ENCODE data around the gene LMOD1. TPM values are rescaled to one million over a fixed set of nuclear protein-coding genes. Genes with fewer than 3 reads are reported as not detected.

LMOD1 gene
- total and polyA plus RNA-seq, 2 donors (not counting 1 experiment from before 2014, with no cell fraction given) = 36.3 to 74.9 TPM

DNA sequence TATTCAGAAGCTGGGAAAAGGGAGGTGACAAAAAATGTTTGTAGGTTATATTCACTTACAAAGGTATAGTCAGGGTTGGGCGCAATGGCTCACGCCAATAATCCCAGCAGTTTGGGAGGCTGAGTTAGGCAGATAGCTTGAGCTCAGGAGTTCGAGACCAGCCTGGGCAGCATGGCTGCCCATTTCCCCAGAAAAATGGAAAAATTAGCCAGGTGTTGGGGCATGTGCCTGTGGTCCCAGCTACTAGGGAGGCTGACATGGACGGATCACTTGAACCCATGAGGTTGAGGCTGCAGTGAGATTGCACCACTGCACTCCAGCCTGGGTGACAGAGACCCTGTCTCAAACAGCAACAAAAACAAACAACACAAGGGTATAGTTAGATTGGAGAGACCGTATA, 12.0 kb upstream of the LMOD1 start:
- H2AFZ ChIP-seq (ENCODE audit: low read length) = no peak overlapping the region
- H3K4me3 ChIP-seq (replicated peaks in 1 of 4; ENCODE audit: control extremely low read depth in 1 of 4, insufficient read depth in 1 of 4, low read depth in 3 of 4, low read length in 4 of 4) = no peak overlapping the region
- TF ChIP-seq CTCF (conservative IDR thresholded peaks at IDR 0.05 in 1 of 2, IDR thresholded peaks at IDR 0.05 in 1 of 2; ENCODE audit: low read depth in 1 of 2, low read length in 2 of 2) (no peak), EZH2 (IDR thresholded peaks at IDR 0.05; ENCODE audit: low read length, missing control alignments) (no peak)
- peaks cover 2% of the 10 kb centered on the region for H3K4me1 ChIP-seq (ENCODE audit: control insufficient read depth, extremely low read depth, insufficient read depth, low read length)
- no peak overlapping the region for H3K4me2 ChIP-seq (ENCODE audit: extremely low read depth, insufficient read depth, low read length)
- H3K9ac ChIP-seq (ENCODE audit: insufficient read depth, low read length) = no peak overlapping the region
- no peak for DNase-seq (ENCODE audit: low read depth in 2 of 2)
- peaks cover 22% of the 10 kb centered on the region for H3K79me2 ChIP-seq (ENCODE audit: control insufficient read depth, insufficient read depth, low read length)
- no peaks in the 10 kb centered on the region for H3K27me3 ChIP-seq (ENCODE audit: control insufficient read depth, insufficient read depth, low read length)
- no peaks in the 10 kb centered on the region for H3K9me3 ChIP-seq (ENCODE audit: control insufficient read depth, insufficient read depth, low read depth, low read length)
- H4K20me1 ChIP-seq (ENCODE audit: control insufficient read depth, extremely low read depth, insufficient read depth, low read length) = no peaks in the 10 kb centered on the region
- peaks cover 2% of the 10 kb centered on the region for H3K36me3 ChIP-seq (ENCODE audit: control insufficient read depth, insufficient read depth, low read length)
- H3K27ac ChIP-seq (ENCODE audit: insufficient read depth, low read length) = no peak overlapping the region

- Histone ChIP-seq H3K79me2 (ENCODE audit: control insufficient read depth, insufficient read depth, low read length) (peaks cover 22% of the 10 kb centered on the region), H4K20me1 (ENCODE audit: control insufficient read depth, extremely low read depth, insufficient read depth, low read length) (no peaks in the 10 kb centered on the region), H3K36me3 (ENCODE audit: control insufficient read depth, insufficient read depth, low read length) (no peaks in the 10 kb centered on the region), H2AFZ (ENCODE audit: low read length) (peak overlapping the region; percentile 99), H3K27me3 (ENCODE audit: control insufficient read depth, insufficient read depth, low read length) (no peaks in the 10 kb centered on the region), H3K27ac (ENCODE audit: insufficient read depth, low read length) (peak overlapping the region; percentile 94), H3K9me3 (ENCODE audit: control insufficient read depth, insufficient read depth, low read depth, low read length) (no peaks in the 10 kb centered on the region), H3K4me1 (ENCODE audit: control insufficient read depth, extremely low read depth, insufficient read depth, low read length) (peaks cover 2% of the 10 kb centered on the region), H3K4me2 (ENCODE audit: extremely low read depth, insufficient read depth, low read length) (peak overlapping the region; percentile 99), H3K9ac (ENCODE audit: insufficient read depth, low read length) (peak overlapping the region; percentile 94), H3K4me3 (replicated peaks in 1 of 4; ENCODE audit: control extremely low read depth in 1 of 4, insufficient read depth in 1 of 4, low read depth in 3 of 4, low read length in 4 of 4) (peak overlapping the region; percentile 70 to 100 (median 96))
- TF ChIP-seq EZH2 (IDR thresholded peaks at IDR 0.05; ENCODE audit: low read length, missing control alignments) (no peak), CTCF (conservative IDR thresholded peaks at IDR 0.05 in 1 of 2, IDR thresholded peaks at IDR 0.05 in 1 of 2; ENCODE audit: low read depth in 1 of 2, low read length in 2 of 2) (no peak)
- DNase-seq (ENCODE audit: low read depth in 2 of 2) = no peak
Measured at GRCh38 chr1:201955729-201956143, 9.4 kb upstream of the LMOD1 start.

GRCh38 chr1:201955009-201955728, 8.8 kb upstream of the LMOD1 start, which contains the start of gene TIMM17A:
Gene TIMM17A (plus strand): TSS chr1:201955503. CDS start chr1:201955527, 24 bp downstream.
- Histone ChIP-seq H3K27ac (ENCODE audit: insufficient read depth, low read length) (peak within 1 kb of the TSS; percentile 94), H3K79me2 (ENCODE audit: control insufficient read depth, insufficient read depth, low read length) (peaks cover 22% of the 10 kb centered on the region), H3K36me3 (ENCODE audit: control insufficient read depth, insufficient read depth, low read length) (no peaks in the 10 kb centered on the region)

More at GRCh38 chr1:201955009-201955728, 8.8 kb upstream of the LMOD1 start, which contains the start of gene TIMM17A:
- DNase-seq (ENCODE audit: low read depth in 2 of 2) = peak; percentile 98 to 99
- Histone ChIP-seq H2AFZ (ENCODE audit: low read length) (peak within 1 kb of the TSS; percentile 99), H3K9ac (ENCODE audit: insufficient read depth, low read length) (peak within 1 kb of the TSS; percentile 94), H4K20me1 (ENCODE audit: control insufficient read depth, extremely low read depth, insufficient read depth, low read length) (no peaks in the 10 kb centered on the region), H3K4me2 (ENCODE audit: extremely low read depth, insufficient read depth, low read length) (peak within 1 kb of the TSS; percentile 99), H3K9me3 (ENCODE audit: control insufficient read depth, insufficient read depth, low read depth, low read length) (no peaks in the 10 kb centered on the region), H3K4me3 (replicated peaks in 1 of 4; ENCODE audit: control extremely low read depth in 1 of 4, insufficient read depth in 1 of 4, low read depth in 3 of 4, low read length in 4 of 4) (peak within 1 kb of the TSS; percentile 70 to 100 (median 96)), H3K27me3 (ENCODE audit: control insufficient read depth, insufficient read depth, low read length) (no peaks in the 10 kb centered on the region), H3K4me1 (ENCODE audit: control insufficient read depth, extremely low read depth, insufficient read depth, low read length) (peaks cover 2% of the 10 kb centered on the region)
- TF ChIP-seq CTCF (conservative IDR thresholded peaks at IDR 0.05 in 1 of 2, IDR thresholded peaks at IDR 0.05 in 1 of 2; ENCODE audit: low read depth in 1 of 2, low read length in 2 of 2) = no peak
- no peak for TF ChIP-seq EZH2 (IDR thresholded peaks at IDR 0.05; ENCODE audit: low read length, missing control alignments)

All from fibroblast of lung (primary cell).